ENCODE data around the gene MTMR4. TPM values are rescaled to one million over a fixed set of nuclear protein-coding genes. Genes with fewer than 3 reads are reported as not detected.

Gene MTMR4
- total RNA-seq, 1 donor from 2014 or later: 46.3 TPM

- DNase-seq (ENCODE audit: low read depth): no peak
- TF ChIP-seq CTCF (IDR thresholded peaks at IDR 0.05; ENCODE audit: insufficient read depth, low read length, poor library complexity, severe bottlenecking): no peak
- Histone ChIP-seq H3K36me3 (ENCODE audit: control insufficient read depth, insufficient read depth, low read length) (no peaks in the 10 kb centered on the region), H3K27me3 (ENCODE audit: control insufficient read depth, insufficient read depth, low read length) (peaks cover 5% of the 10 kb centered on the region), H3K4me3 (ENCODE audit: low read depth, low read length) (no peak overlapping the region)
Observed at GRCh38 chr17:58539698-58540097, 25.3 kb upstream of the MTMR4 start.

GRCh38 chr17:58538811-58539409 is 24.5 kb upstream of the MTMR4 start:
- Histone ChIP-seq H3K36me3 (ENCODE audit: control insufficient read depth, insufficient read depth, low read length) (no peaks in the 10 kb centered on the region), H3K27me3 (ENCODE audit: control insufficient read depth, insufficient read depth, low read length) (peaks cover 5% of the 10 kb centered on the region), H3K4me3 (ENCODE audit: low read depth, low read length) (no peak overlapping the region)
- TF ChIP-seq CTCF (IDR thresholded peaks at IDR 0.05; ENCODE audit: insufficient read depth, low read length, poor library complexity, severe bottlenecking): no peak
- no peak for DNase-seq (ENCODE audit: low read depth)

GRCh38 chr17:58537266-58537665 is 22.8 kb upstream of the MTMR4 start:
- no peak for DNase-seq (ENCODE audit: low read depth)
- peaks cover 8% of the 10 kb centered on the region for H3K27me3 ChIP-seq (ENCODE audit: control insufficient read depth, insufficient read depth, low read length)

GRCh38 chr17:58536542-58536941 is 22.1 kb upstream of the MTMR4 start:
- Histone ChIP-seq H3K4me3 (ENCODE audit: low read depth, low read length) (no peak overlapping the region), H3K36me3 (ENCODE audit: control insufficient read depth, insufficient read depth, low read length) (no peaks in the 10 kb centered on the region), H3K27me3 (ENCODE audit: control insufficient read depth, insufficient read depth, low read length) (peaks cover 10% of the 10 kb centered on the region)
- no peak for DNase-seq (ENCODE audit: low read depth)
- TF ChIP-seq CTCF (IDR thresholded peaks at IDR 0.05; ENCODE audit: insufficient read depth, low read length, poor library complexity, severe bottlenecking): no peak

More at GRCh38 chr17:58537266-58537665, 22.8 kb upstream of the MTMR4 start:
- TF ChIP-seq CTCF (IDR thresholded peaks at IDR 0.05; ENCODE audit: insufficient read depth, low read length, poor library complexity, severe bottlenecking): no peak
- Histone ChIP-seq H3K4me3 (ENCODE audit: low read depth, low read length) (no peak overlapping the region), H3K36me3 (ENCODE audit: control insufficient read depth, insufficient read depth, low read length) (no peaks in the 10 kb centered on the region)

- H3K36me3 ChIP-seq (ENCODE audit: control insufficient read depth, insufficient read depth, low read length): no peaks in the 10 kb centered on the region
- TF ChIP-seq CTCF (IDR thresholded peaks at IDR 0.05; ENCODE audit: insufficient read depth, low read length, poor library complexity, severe bottlenecking): no peak
- DNase-seq (ENCODE audit: low read depth): no peak
- peaks cover 19% of the 10 kb centered on the region for H3K27me3 ChIP-seq (ENCODE audit: control insufficient read depth, insufficient read depth, low read length)
- H3K4me3 ChIP-seq (ENCODE audit: low read depth, low read length): no peak overlapping the region
Observed at GRCh38 chr17:58535431-58535830, 21.0 kb upstream of the MTMR4 start.

DNA sequence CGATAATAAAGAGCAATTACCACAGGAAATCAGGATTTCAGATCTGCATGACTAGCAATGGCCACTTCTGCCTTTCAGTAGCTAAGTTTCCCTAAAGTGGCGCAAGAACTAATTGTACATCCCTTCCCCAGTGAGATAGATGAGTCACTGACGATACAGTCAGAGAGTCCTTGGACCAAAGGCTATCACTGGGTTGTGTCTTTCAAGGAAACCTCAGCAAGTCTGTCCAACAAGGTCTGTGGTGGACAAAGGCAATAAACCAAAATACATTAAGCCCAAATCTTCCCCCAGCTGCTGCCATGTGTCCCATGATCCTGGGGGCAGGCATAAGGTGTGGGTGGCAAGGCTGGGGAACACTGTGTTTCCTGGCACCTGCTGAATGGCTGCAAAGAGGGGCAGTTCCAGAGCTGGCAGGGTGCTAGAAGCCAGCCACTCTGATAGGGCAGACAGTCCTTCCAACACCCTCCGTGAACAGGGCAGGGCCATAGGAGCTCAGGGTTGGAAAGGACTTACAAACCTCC is 20.5 kb upstream of the MTMR4 start:
- no peak for TF ChIP-seq CTCF (IDR thresholded peaks at IDR 0.05; ENCODE audit: insufficient read depth, low read length, poor library complexity, severe bottlenecking)
- no peak for DNase-seq (ENCODE audit: low read depth)
- Histone ChIP-seq H3K4me3 (ENCODE audit: low read depth, low read length) (no peak overlapping the region), H3K27me3 (ENCODE audit: control insufficient read depth, insufficient read depth, low read length) (peaks cover 19% of the 10 kb centered on the region), H3K36me3 (ENCODE audit: control insufficient read depth, insufficient read depth, low read length) (no peaks in the 10 kb centered on the region)
